Loucy (cell line): ENCODE measurements around the gene HPSE2.

Experiments used
- CTCF ChIP-seq: fragments of 200-600 bp; sonication (generic); conservative IDR thresholded peaks from 2 replicates; pipeline ENCODE4 v1.5.1; 2014; ENCODE audit warnings: mild to moderate bottlenecking, antibody characterized with exemption, low read length
- EZH2phosphoT487 ChIP-seq: fragments of 200-600 bp; IDR thresholded peaks from 2 replicates; pipeline ENCODE4 v1.6.1; 2018; ENCODE audit warnings: antibody characterized with exemption, mild to moderate bottlenecking, moderate library complexity, borderline replicate concordance

DNA sequence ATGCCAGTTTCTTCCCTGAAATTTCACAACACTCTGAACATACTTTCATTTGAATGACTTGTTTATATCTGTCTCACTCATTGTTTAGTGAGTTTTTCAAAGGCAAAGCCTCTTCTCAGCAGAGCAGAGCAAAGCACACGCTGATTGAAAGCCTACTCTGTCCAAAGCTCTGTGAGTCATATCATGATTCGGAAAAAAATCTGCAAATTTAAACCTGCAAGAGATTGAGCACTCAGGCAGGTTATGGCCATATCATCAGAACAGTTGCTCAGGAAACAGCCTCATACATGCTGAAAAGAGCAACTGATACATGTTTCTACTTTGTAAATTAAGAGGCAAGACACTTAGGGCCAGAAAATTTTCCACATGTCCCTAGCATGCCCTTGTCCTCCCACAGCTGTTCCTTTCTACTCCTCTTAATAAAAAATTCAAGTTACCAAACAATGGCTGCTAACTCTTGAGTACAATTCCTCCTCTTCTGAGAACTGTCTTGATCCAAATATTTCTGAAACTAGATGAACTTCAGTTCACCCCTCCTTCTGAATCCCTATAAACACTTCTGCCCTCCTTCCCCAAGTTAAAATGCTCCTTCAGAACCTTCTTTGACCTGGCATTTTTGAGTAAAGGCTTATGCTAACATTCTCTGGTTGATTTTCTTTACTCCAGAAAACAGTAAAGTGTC is 648.4 kb downstream of the HPSE2 start:
- TF ChIP-seq CTCF (no peak), EZH2phosphoT487 (no peak)
